K562 (cell line): ENCODE measurements around the gene MFN1. TPM values are rescaled to one million over a fixed set of nuclear protein-coding genes. Genes with fewer than 3 reads are reported as not detected.

Experiments used
- BMI1 ChIP-seq: fragments of 150-350 bp; IDR thresholded peaks from 2 replicates; pipeline ENCODE4 v1.6.1; 2014; ENCODE audit warnings: low read length
- CREB1 ChIP-seq, 2 experiments: sonication (generic) in 1 of 2; formaldehyde crosslinking in 1 of 2; IDR thresholded peaks; 2 replicates each; pipeline versions ENCODE4 v1.6.1 to v1.8.0; 2012 to 2022; ENCODE audit warnings: inconsistent platforms in 1 of 2, mild to moderate bottlenecking in 1 of 2, missing genetic modification reagents in 1 of 2, moderate library complexity in 1 of 2
- CUX1 ChIP-seq: fragments of 200-800 bp; sonication (Bioruptor generic); IDR thresholded peaks from 2 replicates; pipeline ENCODE4 v1.6.1; 2016; ENCODE audit warnings: missing genetic modification characterization, missing compliant biosample characterization
- JUNB ChIP-seq: fragments of 450-650 bp; formaldehyde crosslinking; conservative IDR thresholded peaks from 2 replicates; pipeline ENCODE4 v1.4.0; 2020; ENCODE audit warnings: mild to moderate bottlenecking
- MLLT1 ChIP-seq, 2 experiments: fragments of 450-650 bp; IDR thresholded peaks; 2 replicates each; pipeline ENCODE4 v1.6.1; 2016
- MLX ChIP-seq, 2 experiments: fragments of 450-650 bp in 1 of 2; sonication (generic) in 1 of 2; formaldehyde crosslinking; conservative IDR thresholded peaks; 2 replicates each; pipeline versions ENCODE4 v1.4.0 to v1.8.1; 2020 to 2022; ENCODE audit warnings: mild to moderate bottlenecking in 1 of 2, missing genetic modification reagents in 1 of 2
- NCOA6 ChIP-seq: fragments of 450-650 bp; IDR thresholded peaks from 2 replicates; pipeline ENCODE4 v1.6.1; 2017; ENCODE audit warnings: mild to moderate bottlenecking
- NFXL1 ChIP-seq: fragments of 450-650 bp; formaldehyde crosslinking; IDR thresholded peaks from 2 replicates; pipeline ENCODE4 v1.4.0; 2021; ENCODE audit warnings: mild to moderate bottlenecking
- PATZ1 ChIP-seq: fragments of 250-450 bp; sonication (Bioruptor Pico); IDR thresholded peaks from 2 replicates; pipeline ENCODE4 v1.5.0; 2020; ENCODE audit warnings: mild to moderate bottlenecking, borderline replicate concordance
- TBL1XR1 ChIP-seq, 2 experiments: IDR thresholded peaks; 2 replicates each; pipeline ENCODE4 v1.6.1; 2012; ENCODE audit warnings: improper control_type of control experiment in 2 of 2, low read length in 2 of 2, mild to moderate bottlenecking in 1 of 2
- THRAP3 ChIP-seq: fragments of 450-650 bp; IDR thresholded peaks from 2 replicates; pipeline ENCODE4 v1.6.1; 2016; ENCODE audit warnings: mild to moderate bottlenecking, inconsistent platforms, borderline replicate concordance
- TRIM25 ChIP-seq: fragments of 450-650 bp; IDR thresholded peaks from 2 replicates; pipeline ENCODE4 v1.7.0; 2016; ENCODE audit warnings: borderline replicate concordance
- ZBTB8A ChIP-seq: fragments of 450-650 bp; IDR thresholded peaks from 2 replicates; pipeline ENCODE4 v1.6.1; 2018; ENCODE audit warnings: mild to moderate bottlenecking, moderate library complexity; ENCODE audit not compliant: partially characterized antibody
- ZNF140 ChIP-seq: fragments of 250-450 bp; sonication (Bioruptor Pico); IDR thresholded peaks from 2 replicates; pipeline ENCODE4 v1.8.0; 2021; ENCODE audit warnings: moderate library complexity, mild to moderate bottlenecking, inconsistent platforms
- ZNF316 ChIP-seq: fragments of 450-650 bp; IDR thresholded peaks from 2 replicates; pipeline ENCODE4 v1.6.1; 2016
- polyA plus RNA-seq, 8 experiments: library from polyadenylated mRNA; depleted of rRNA in 4 of 8; stranded (reverse) in 5 of 8; unstranded in 3 of 8; fragments of >200 nt; fragmentation: Nextera tagmentation in 2 of 8; fragmentation: Illumina TruSeq in 1 of 8; extraction: Ambion mirVana in 2 of 8; extraction: Trizol in 1 of 8; gene quantifications; 2 replicates each; pipeline versions ENCODE4 v1.2.1 to v1.2.3, GENCODE V29; 2011 to 2014; ENCODE audit warnings: inconsistent platforms in 1 of 8, missing spikeins in 1 of 8
- total RNA-seq, 7 experiments: library from RNA; depleted of rRNA in 6 of 7; stranded (reverse); fragments of >200 nt in 6 of 7; fragmentation: Illumina TruSeq in 2 of 7; extraction: Trizol in 2 of 7; gene quantifications; 2 replicates each; pipeline versions ENCODE4 v1.2.1 to v1.2.3, GENCODE V29; 2011 to 2021; ENCODE audit warnings: low replicate concordance in 1 of 7

MFN1 gene
- total and polyA plus RNA-seq, 9 of the 15 experiments (the other 6 are each of a cell fraction or from before 2014, with no cell fraction given), result 10.5 to 42.7 (median 22.6) TPM

GRCh38 chr3:179323197-179324110, 24.1 kb upstream of the MFN1 start (continued):
- TF ChIP-seq PATZ1 (CRISPR knock-in tag), result no peak
- TF ChIP-seq ZNF140 (CRISPR knock-in tag), result no peak
- TF ChIP-seq TBL1XR1 (IDR thresholded peaks at IDR 0.05; ENCODE audit: low read length in 2 of 2), result peak in 1 of 2 experiments; percentile 17; a peak in 1 of 4 replicates
- no peak for TF ChIP-seq CREB1 (IDR thresholded peaks at IDR 0.05)
- peak; percentile 61 for TF ChIP-seq CREB1 (CRISPR knock-in tag; IDR thresholded peaks at IDR 0.05)
- no peak for TF ChIP-seq NFXL1 (CRISPR knock-in tag)
- TF ChIP-seq JUNB, result no peak
- no peak for TF ChIP-seq TRIM25
- no peak for TF ChIP-seq ZBTB8A
- TF ChIP-seq CUX1, result no peak
- TF ChIP-seq MLLT1 (IDR thresholded peaks at IDR 0.05), result peak in 1 of 2 experiments; percentile 27; a peak in 1 of 4 replicates
- no peak for TF ChIP-seq THRAP3
- TF ChIP-seq BMI1, result no peak
- TF ChIP-seq ZNF316, result no peak
- TF ChIP-seq MLX (CRISPR knock-in tag; conservative IDR thresholded peaks at IDR 0.05), result no peak
- TF ChIP-seq NCOA6, result no peak
